IPS DF 6.9 (cell line): ENCODE results near the gene TOGARAM1.
A peak's percentile ranks its signal among the peaks of the same experiment; 100 is the strongest.

ENCODE experiments used
- DNase-seq: peaks from one replicate; pipeline ENCODE4 v3.0.0-alpha.2; 2013; ENCODE audit warnings: low read depth, low spot score
- H3K27ac ChIP-seq: one replicate; pipeline ENCODE4 v1.5.1; 2013; ENCODE audit warnings: low read length, control low read depth
- H3K27me3 ChIP-seq: 2 replicates; pipeline ENCODE4 v1.6.1; 2013; ENCODE audit warnings: mild to moderate bottlenecking, low read length; ENCODE audit not compliant: control insufficient read depth, insufficient read depth
- H3K36me3 ChIP-seq: 2 replicates; pipeline ENCODE4 v1.6.1; 2013; ENCODE audit warnings: low read length; ENCODE audit not compliant: control insufficient read depth, insufficient read depth
- H3K4me1 ChIP-seq: 2 replicates; pipeline ENCODE4 v1.6.1; 2013; ENCODE audit warnings: low read length; ENCODE audit not compliant: control insufficient read depth, insufficient read depth
- H3K4me3 ChIP-seq: 2 replicates; pipeline ENCODE4 v1.5.1; 2013; ENCODE audit warnings: mild to moderate bottlenecking, low read length
- H3K9me3 ChIP-seq: 2 replicates; pipeline ENCODE4 v1.6.1; 2013; ENCODE audit warnings: low read length, inconsistent platforms; ENCODE audit not compliant: control insufficient read depth, insufficient read depth
- WGBS: extraction: QIAGEN DNeasy Blood & Tissue Kit; methylation state at CpG from one replicate; pipeline ENCODE4 v1.1.7; 2013; ENCODE audit warnings: mixed read lengths, missing lambda C conversion rate; ENCODE audit not compliant: insufficient read length, insufficient coverage; 5-methylcytosine and 5-hydroxymethylcytosine counted together

The TOGARAM1 gene

GRCh38 chr14:44951051-44951450 is 10.9 kb upstream of the TOGARAM1 start:
- no peak for DNase-seq
- Histone ChIP-seq H3K9me3 (no peaks in the 10 kb centered on the region), H3K27me3 (no peaks in the 10 kb centered on the region), H3K4me3 (no peak overlapping the region), H3K4me1 (no peaks in the 10 kb centered on the region), H3K27ac (no peak overlapping the region), H3K36me3 (no peaks in the 10 kb centered on the region)
- no CpG with 5 or more reads among the region's 2 CpGs for WGBS

GRCh38 chr14:44952391-44953110 is 9.4 kb upstream of the TOGARAM1 start:
- no peak overlapping the region for H3K27ac ChIP-seq
- 100% methylated on average over 1 of the region's 4 CpGs for WGBS
- H3K4me3 ChIP-seq, result no peak overlapping the region

GRCh38 chr14:44954750-44955149 is 7.2 kb upstream of the TOGARAM1 start:
- Histone ChIP-seq H3K36me3 (no peaks in the 10 kb centered on the region), H3K9me3 (no peaks in the 10 kb centered on the region), H3K27me3 (no peaks in the 10 kb centered on the region), H3K4me3 (no peak overlapping the region), H3K4me1 (no peaks in the 10 kb centered on the region), H3K27ac (no peak overlapping the region)
- DNase-seq, result no peak
- WGBS, result no CpG with 5 or more reads among the region's 3 CpGs

More at GRCh38 chr14:44952391-44953110, 9.4 kb upstream of the TOGARAM1 start:
- H3K36me3 ChIP-seq, result no peaks in the 10 kb centered on the region
- no peaks in the 10 kb centered on the region for H3K4me1 ChIP-seq
- DNase-seq, result no peak
- H3K9me3 ChIP-seq, result no peaks in the 10 kb centered on the region
- no peaks in the 10 kb centered on the region for H3K27me3 ChIP-seq

GRCh38 chr14:44955528-44955927 is 6.5 kb upstream of the TOGARAM1 start:
- Histone ChIP-seq H3K27ac (no peak overlapping the region), H3K9me3 (no peaks in the 10 kb centered on the region), H3K27me3 (no peaks in the 10 kb centered on the region), H3K4me1 (no peaks in the 10 kb centered on the region), H3K4me3 (no peak overlapping the region), H3K36me3 (no peaks in the 10 kb centered on the region)
- DNase-seq, result no peak
- no CpG with 5 or more reads among the region's 3 CpGs for WGBS

GRCh38 chr14:44956866-44957265 is 5.1 kb upstream of the TOGARAM1 start:
- Histone ChIP-seq H3K36me3 (no peaks in the 10 kb centered on the region), H3K4me3 (no peak overlapping the region), H3K27ac (no peak overlapping the region), H3K4me1 (no peaks in the 10 kb centered on the region), H3K27me3 (no peaks in the 10 kb centered on the region), H3K9me3 (no peaks in the 10 kb centered on the region)
- 100% methylated on average over 1 of the region's 3 CpGs for WGBS
- no peak for DNase-seq

GRCh38 chr14:44959538-44959937 is 2.5 kb upstream of the TOGARAM1 start:
- WGBS, result no CpG with 5 or more reads among the region's 3 CpGs
- Histone ChIP-seq H3K27ac (no peak overlapping the region), H3K27me3 (no peaks in the 10 kb centered on the region), H3K9me3 (no peaks in the 10 kb centered on the region), H3K4me3 (no peak overlapping the region), H3K4me1 (no peaks in the 10 kb centered on the region), H3K36me3 (no peaks in the 10 kb centered on the region)
- DNase-seq, result no peak

- no peaks in the 10 kb centered on the region for H3K27me3 ChIP-seq
- no peak overlapping the region for H3K4me3 ChIP-seq
- DNase-seq, result no peak
- no peaks in the 10 kb centered on the region for H3K4me1 ChIP-seq
- no peak overlapping the region for H3K27ac ChIP-seq
- no peaks in the 10 kb centered on the region for H3K9me3 ChIP-seq
- WGBS, result no CpG with 5 or more reads among the region's 2 CpGs
- no peaks in the 10 kb centered on the region for H3K36me3 ChIP-seq
Measured at GRCh38 chr14:44960146-44960545, 1.8 kb upstream of the TOGARAM1 start.

- H3K4me3 ChIP-seq, result peak overlapping the region; percentile 94; the same call in 1 of the 2 replicates
Measured at GRCh38 chr14:44960646-44961045, 1.3 kb upstream of the TOGARAM1 start.

GRCh38 chr14:44961151-44961553 is 838 bp upstream of the TOGARAM1 start:
- H3K27ac ChIP-seq, result no peak overlapping the region
- H3K36me3 ChIP-seq, result no peaks in the 10 kb centered on the region
- no peaks in the 10 kb centered on the region for H3K9me3 ChIP-seq
- H3K4me1 ChIP-seq, result no peaks in the 10 kb centered on the region
- no peaks in the 10 kb centered on the region for H3K27me3 ChIP-seq
- DNase-seq, result no peak
- peak overlapping the region; percentile 94; the same call in 1 of the 2 replicates for H3K4me3 ChIP-seq
- WGBS, result no CpG with 5 or more reads among the region's 14 CpGs

More at GRCh38 chr14:44960646-44961045, 1.3 kb upstream of the TOGARAM1 start:
- no peak overlapping the region for H3K27ac ChIP-seq
- WGBS, result 100% methylated on average over 1 of the region's 3 CpGs
- no peaks in the 10 kb centered on the region for H3K27me3 ChIP-seq
- DNase-seq, result no peak
- no peaks in the 10 kb centered on the region for H3K9me3 ChIP-seq
- H3K36me3 ChIP-seq, result no peaks in the 10 kb centered on the region
- no peaks in the 10 kb centered on the region for H3K4me1 ChIP-seq

- H3K4me3 ChIP-seq, result peak overlapping the region; percentile 67; the same call in 1 of the 2 replicates
- H3K27ac ChIP-seq, result no peak overlapping the region
- no peaks in the 10 kb centered on the region for H3K9me3 ChIP-seq
- H3K4me1 ChIP-seq, result no peaks in the 10 kb centered on the region; the same call in 1 of the 2 replicates
- no CpG with 5 or more reads among the region's 39 CpGs for WGBS
- H3K27me3 ChIP-seq, result no peaks in the 10 kb centered on the region
- no peak for DNase-seq
- H3K36me3 ChIP-seq, result no peaks in the 10 kb centered on the region
Measured at GRCh38 chr14:44962334-44963043, 499 bp downstream of the TOGARAM1 start.
